ENCODE data around the gene INMT.

Gene INMT

GRCh38 chr7:30789334-30789711 is 37.4 kb downstream of the INMT start:
- Histone ChIP-seq H2BK120ac (ENCODE audit: low read depth, low read length) (no peak overlapping the region), H3K79me1 (ENCODE audit: low read depth, low read length) (peaks cover 2% of the 10 kb centered on the region), H3K4me1 (ENCODE audit: control insufficient read depth in 2 of 2, insufficient read depth in 1 of 2, low read depth in 1 of 2, low read length in 2 of 2) (no peaks in the 10 kb centered on the region), H2BK15ac (ENCODE audit: low read length) (no peak overlapping the region), H2AFZ (ENCODE audit: low read length) (no peak overlapping the region), H2BK12ac (ENCODE audit: low read length) (no peak overlapping the region), H2BK5ac (ENCODE audit: low read length) (no peak overlapping the region), H3K18ac (ENCODE audit: low read length) (no peak overlapping the region), H3K9ac (ENCODE audit: low read depth, low read length, poor library complexity) (no peak overlapping the region), H3K4ac (ENCODE audit: low read length) (no peak overlapping the region), H3K36me3 (replicated peaks in 1 of 2; ENCODE audit: control insufficient read depth in 2 of 2, insufficient read depth in 2 of 2, low read length in 2 of 2) (peaks cover 17 to 39% of the 10 kb centered on the region in 2 donors), H4K91ac (ENCODE audit: low read depth, low read length, poor library complexity) (no peak overlapping the region), H3K27me3 (ENCODE audit: control insufficient read depth in 3 of 3, insufficient read depth in 3 of 3, low read depth in 1 of 3, low read length in 3 of 3) (no peaks in the 10 kb centered on the region), H4K8ac (ENCODE audit: low read depth, low read length) (no peak overlapping the region), H2AK5ac (ENCODE audit: low read depth, low read length) (no peak overlapping the region), H3K23ac (ENCODE audit: low read depth, low read length, poor library complexity) (no peak overlapping the region), H3K4me3 (ENCODE audit: low read length in 2 of 2) (no peak overlapping the region), H3K9me3 (replicated peaks in 1 of 2; ENCODE audit: control insufficient read depth in 2 of 2, insufficient read depth in 1 of 2, low read depth in 1 of 2, low read length in 2 of 2) (no peaks in the 10 kb centered on the region), H3K4me2 (ENCODE audit: insufficient read depth, low read length, poor library complexity, severe bottlenecking) (no peak overlapping the region), H3K14ac (ENCODE audit: low read length) (no peak overlapping the region), H3K27ac (replicated peaks; ENCODE audit: low read length) (no peak overlapping the region)
- DNase-seq (ENCODE audit: low spot score): no peak
- WGBS, 2 donors (ENCODE audit: extremely low coverage in 2 of 2, insufficient read length in 2 of 2, insufficient replicate concordance in 1 of 2): no CpG with 5 or more reads among the region's 3 CpGs

DNA sequence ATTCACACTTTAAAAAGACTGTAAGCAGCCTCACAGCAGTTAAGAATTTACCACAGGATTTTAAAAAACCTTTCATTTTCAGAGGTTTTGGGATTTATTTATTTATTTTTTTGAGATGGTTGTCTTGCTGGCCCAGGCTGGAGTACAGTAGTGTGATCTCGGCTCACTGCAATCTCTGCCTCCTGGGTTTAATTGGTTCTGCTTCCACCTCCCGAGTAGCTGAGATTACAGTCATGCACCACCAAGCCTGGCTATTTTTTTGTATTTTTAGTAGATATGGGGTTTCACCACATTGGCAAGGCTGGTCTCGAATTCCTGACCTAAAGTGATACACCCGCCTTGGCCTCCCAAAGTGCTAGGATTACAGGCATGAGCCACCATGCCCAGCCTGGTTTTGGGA is 38.4 kb downstream of the INMT start:
- Histone ChIP-seq H3K9ac (ENCODE audit: low read depth, low read length, poor library complexity) (no peak overlapping the region), H3K36me3 (replicated peaks in 1 of 2; ENCODE audit: control insufficient read depth in 2 of 2, insufficient read depth in 2 of 2, low read length in 2 of 2) (peaks cover 9 to 29% of the 10 kb centered on the region in 2 donors), H3K23ac (ENCODE audit: low read depth, low read length, poor library complexity) (no peak overlapping the region), H3K4me2 (ENCODE audit: insufficient read depth, low read length, poor library complexity, severe bottlenecking) (no peak overlapping the region), H2BK120ac (ENCODE audit: low read depth, low read length) (no peak overlapping the region), H3K4ac (ENCODE audit: low read length) (no peak overlapping the region), H3K4me3 (ENCODE audit: low read length in 2 of 2) (no peak overlapping the region), H3K14ac (ENCODE audit: low read length) (no peak overlapping the region), H3K27me3 (ENCODE audit: control insufficient read depth in 3 of 3, insufficient read depth in 3 of 3, low read depth in 1 of 3, low read length in 3 of 3) (no peaks in the 10 kb centered on the region), H3K18ac (ENCODE audit: low read length) (no peak overlapping the region), H4K91ac (ENCODE audit: low read depth, low read length, poor library complexity) (no peak overlapping the region), H2BK15ac (ENCODE audit: low read length) (no peak overlapping the region), H2AK5ac (ENCODE audit: low read depth, low read length) (no peak overlapping the region), H2AFZ (ENCODE audit: low read length) (no peak overlapping the region), H2BK12ac (ENCODE audit: low read length) (no peak overlapping the region), H3K27ac (replicated peaks; ENCODE audit: low read length) (no peak overlapping the region), H3K9me3 (replicated peaks in 1 of 2; ENCODE audit: control insufficient read depth in 2 of 2, insufficient read depth in 1 of 2, low read depth in 1 of 2, low read length in 2 of 2) (no peaks in the 10 kb centered on the region), H2BK5ac (ENCODE audit: low read length) (no peak overlapping the region), H3K4me1 (ENCODE audit: control insufficient read depth in 2 of 2, insufficient read depth in 1 of 2, low read depth in 1 of 2, low read length in 2 of 2) (no peaks in the 10 kb centered on the region), H3K79me1 (ENCODE audit: low read depth, low read length) (peaks cover 2% of the 10 kb centered on the region), H4K8ac (ENCODE audit: low read depth, low read length) (no peak overlapping the region)
- no peak for DNase-seq (ENCODE audit: low spot score)
- WGBS, 2 donors (ENCODE audit: extremely low coverage in 2 of 2, insufficient read length in 2 of 2, insufficient replicate concordance in 1 of 2): no CpG with 5 or more reads among the region's 4 CpGs

DNA sequence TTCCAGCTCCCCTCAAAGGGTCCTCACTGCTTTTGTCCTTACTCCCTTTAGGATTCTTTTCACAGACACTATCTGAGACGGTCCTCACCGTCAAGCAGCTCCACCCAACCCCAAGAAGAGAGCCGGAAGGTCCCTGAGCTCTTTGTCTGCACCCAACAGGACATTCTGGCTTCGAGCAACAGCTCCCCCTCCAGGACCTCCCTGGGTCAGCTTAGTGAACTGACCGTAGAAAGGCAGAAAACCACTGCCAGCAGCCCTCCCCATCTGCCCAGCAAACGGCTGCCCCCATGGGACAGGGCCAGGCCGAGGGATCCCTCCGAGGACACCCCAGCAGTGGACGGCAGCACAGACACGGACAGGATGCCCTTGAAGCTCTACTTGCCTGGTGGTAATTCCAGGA is 39.2 kb downstream of the INMT start:
- no CpG with 5 or more reads among the region's 10 CpGs for WGBS, 2 donors (ENCODE audit: extremely low coverage in 2 of 2, insufficient read length in 2 of 2, insufficient replicate concordance in 1 of 2)
- Histone ChIP-seq H3K23ac (ENCODE audit: low read depth, low read length, poor library complexity) (no peak overlapping the region), H3K27ac (replicated peaks; ENCODE audit: low read length) (no peak overlapping the region), H3K9me3 (replicated peaks in 1 of 2; ENCODE audit: control insufficient read depth in 2 of 2, insufficient read depth in 1 of 2, low read depth in 1 of 2, low read length in 2 of 2) (no peaks in the 10 kb centered on the region), H3K14ac (ENCODE audit: low read length) (no peak overlapping the region), H4K8ac (ENCODE audit: low read depth, low read length) (no peak overlapping the region), H3K4me3 (ENCODE audit: low read length in 2 of 2) (no peak overlapping the region), H3K36me3 (replicated peaks in 1 of 2; ENCODE audit: control insufficient read depth in 2 of 2, insufficient read depth in 2 of 2, low read length in 2 of 2) (peaks cover 7 to 21% of the 10 kb centered on the region in 2 donors), H2BK15ac (ENCODE audit: low read length) (no peak overlapping the region), H3K4me1 (ENCODE audit: control insufficient read depth in 2 of 2, insufficient read depth in 1 of 2, low read depth in 1 of 2, low read length in 2 of 2) (no peaks in the 10 kb centered on the region), H3K9ac (ENCODE audit: low read depth, low read length, poor library complexity) (peak overlapping the region; percentile 6), H3K27me3 (ENCODE audit: control insufficient read depth in 3 of 3, insufficient read depth in 3 of 3, low read depth in 1 of 3, low read length in 3 of 3) (no peaks in the 10 kb centered on the region), H2BK12ac (ENCODE audit: low read length) (no peak overlapping the region), H3K18ac (ENCODE audit: low read length) (peak overlapping the region; percentile 13), H2AK5ac (ENCODE audit: low read depth, low read length) (no peak overlapping the region), H4K91ac (ENCODE audit: low read depth, low read length, poor library complexity) (no peak overlapping the region), H2BK5ac (ENCODE audit: low read length) (no peak overlapping the region), H2AFZ (ENCODE audit: low read length) (no peak overlapping the region), H3K79me1 (ENCODE audit: low read depth, low read length) (peaks cover 2% of the 10 kb centered on the region), H3K4me2 (ENCODE audit: insufficient read depth, low read length, poor library complexity, severe bottlenecking) (no peak overlapping the region), H3K4ac (ENCODE audit: low read length) (no peak overlapping the region), H2BK120ac (ENCODE audit: low read depth, low read length) (no peak overlapping the region)
- no peak for DNase-seq (ENCODE audit: low spot score)

DNA sequence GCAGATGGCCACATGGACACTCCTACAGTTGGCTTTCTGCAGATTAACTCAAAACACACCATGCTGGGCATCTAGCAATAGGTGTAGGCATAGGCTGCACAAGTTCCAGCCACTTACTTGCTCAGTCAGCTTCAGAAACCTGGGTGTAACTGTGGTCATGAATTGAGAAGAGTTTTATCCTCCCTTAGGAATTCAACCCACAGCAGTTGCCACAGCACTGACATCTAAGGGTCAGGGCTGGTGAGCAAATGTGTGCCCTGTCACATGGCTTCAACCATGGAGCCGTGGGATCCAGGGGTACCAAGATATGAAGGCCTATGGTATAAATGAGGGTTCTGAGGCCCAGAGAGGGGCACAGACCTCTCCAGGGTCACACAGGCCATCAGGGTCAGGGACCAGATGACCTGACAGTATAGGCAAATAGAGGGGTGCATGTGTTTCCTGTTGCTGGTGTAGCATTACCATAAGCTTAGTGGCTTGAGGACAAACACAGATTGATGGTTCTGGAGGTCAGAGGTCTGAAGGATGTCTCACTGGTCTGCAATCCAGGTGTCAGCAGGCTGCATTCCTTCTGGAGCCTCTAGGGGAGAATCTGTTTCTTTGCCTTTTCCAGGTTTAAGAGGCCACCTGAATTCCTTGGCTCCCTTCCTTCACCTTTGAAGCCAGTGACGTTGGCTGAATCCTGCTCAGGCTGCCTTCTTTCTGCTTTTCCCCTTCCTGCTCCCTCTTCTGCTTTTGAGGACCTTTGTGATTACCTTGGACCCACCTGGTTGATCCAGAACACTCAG is 43.4 kb downstream of the INMT start:
- Histone ChIP-seq H2BK15ac (ENCODE audit: low read length) (no peak overlapping the region), H3K4me2 (ENCODE audit: insufficient read depth, low read length, poor library complexity, severe bottlenecking) (no peak overlapping the region), H3K27me3 (ENCODE audit: control insufficient read depth in 3 of 3, insufficient read depth in 3 of 3, low read depth in 1 of 3, low read length in 3 of 3) (no peaks in the 10 kb centered on the region), H3K27ac (replicated peaks; ENCODE audit: low read length) (no peak overlapping the region), H2BK120ac (ENCODE audit: low read depth, low read length) (no peak overlapping the region), H3K79me1 (ENCODE audit: low read depth, low read length) (no peaks in the 10 kb centered on the region), H3K9me3 (replicated peaks in 1 of 2; ENCODE audit: control insufficient read depth in 2 of 2, insufficient read depth in 1 of 2, low read depth in 1 of 2, low read length in 2 of 2) (no peaks in the 10 kb centered on the region), H3K9ac (ENCODE audit: low read depth, low read length, poor library complexity) (no peak overlapping the region), H3K36me3 (replicated peaks in 1 of 2; ENCODE audit: control insufficient read depth in 2 of 2, insufficient read depth in 2 of 2, low read length in 2 of 2) (peaks cover 5 to 12% of the 10 kb centered on the region in 2 donors), H2AFZ (ENCODE audit: low read length) (no peak overlapping the region), H3K4ac (ENCODE audit: low read length) (no peak overlapping the region), H3K4me1 (ENCODE audit: control insufficient read depth in 2 of 2, insufficient read depth in 1 of 2, low read depth in 1 of 2, low read length in 2 of 2) (no peaks in the 10 kb centered on the region), H3K14ac (ENCODE audit: low read length) (no peak overlapping the region), H4K91ac (ENCODE audit: low read depth, low read length, poor library complexity) (no peak overlapping the region), H3K4me3 (ENCODE audit: low read length in 2 of 2) (no peak overlapping the region), H2AK5ac (ENCODE audit: low read depth, low read length) (no peak overlapping the region), H2BK12ac (ENCODE audit: low read length) (no peak overlapping the region), H3K23ac (ENCODE audit: low read depth, low read length, poor library complexity) (no peak overlapping the region), H4K8ac (ENCODE audit: low read depth, low read length) (no peak overlapping the region), H3K18ac (ENCODE audit: low read length) (no peak overlapping the region), H2BK5ac (ENCODE audit: low read length) (no peak overlapping the region)
- WGBS, 2 donors (ENCODE audit: extremely low coverage in 2 of 2, insufficient read length in 2 of 2, insufficient replicate concordance in 1 of 2): no CpG with 5 or more reads among the region's 2 CpGs
- DNase-seq (ENCODE audit: low spot score): no peak
